Lower lobe of right lung (tissue), 2 donors: ENCODE measurements around the gene FDX2. TPM values are rescaled to one million over a fixed set of nuclear protein-coding genes. Genes with fewer than 3 reads are reported as not detected.
A peak's percentile ranks its signal among the peaks of the same experiment; 100 is the strongest.

Experiments
- ATAC-seq, 2 donors: fragments of 200-7000 bp; cut with Tn5 transposase; one replicate each; pipeline ENCODE4 v1.9.1; 2020 to 2022; ENCODE audit warnings: mild to moderate bottlenecking in 2 of 2, moderate library complexity in 2 of 2
- DNase-seq: peaks from one replicate; pipeline ENCODE4 v3.0.0-alpha.2; 2020
- H3K27ac ChIP-seq: fragments of 200-600 bp; one replicate; pipeline ENCODE4 v1.8.0; 2022
- H3K27me3 ChIP-seq: fragments of 200-600 bp; one replicate; pipeline ENCODE4 v1.8.0; 2022; ENCODE audit warnings: low read depth
- H3K36me3 ChIP-seq: fragments of 200-600 bp; one replicate; pipeline ENCODE4 v1.8.0; 2022; ENCODE audit warnings: mild to moderate bottlenecking
- H3K4me1 ChIP-seq: fragments of 200-600 bp; one replicate; pipeline ENCODE4 v1.8.0; 2022
- H3K4me3 ChIP-seq: fragments of 200-600 bp; one replicate; pipeline ENCODE4 v1.8.0; 2022; ENCODE audit warnings: mild to moderate bottlenecking
- H3K9me3 ChIP-seq: fragments of 200-600 bp; one replicate; pipeline ENCODE4 v1.8.0; 2022
- intact Hi-C: fragments of 100-400 bp; cut with DNase I; formaldehyde crosslinking; loops from one replicate; pipeline ENCODE4 v1.11.0; 2022
- total RNA-seq: library from RNA; stranded (reverse); fragmentation: NEBNext Ultra II Directional; extraction: Animal tissue kit (Norgen Biotek cat#: 25700); gene quantifications from one replicate; pipeline ENCODE4 v1.2.1, GENCODE V29; 2021
- TF ChIP-seq, protein P1 (sequence below): fragments of 200-600 bp; IDR thresholded peaks from one replicate; pipeline ENCODE4 v1.8.0; 2022; ENCODE audit warnings: antibody characterized with exemption, mild to moderate bottlenecking
- donor health status: DM: no; HTN: yes; CAD: no; lungs with severe emphysema.

FDX2 gene
- total RNA-seq, 1 donor from 2014 or later, result 16.8 TPM

GRCh38 chr19:10290876-10291553, 24.8 kb downstream of the FDX2 start:
- intact Hi-C loops, result no loop called here
- Histone ChIP-seq H3K4me1 (peaks cover 97% of the 10 kb centered on the region), H3K4me3 (peak overlapping the region; percentile 68), H3K36me3 (peaks cover 2% of the 10 kb centered on the region), H3K27me3 (peaks cover 58% of the 10 kb centered on the region), H3K9me3 (no peaks in the 10 kb centered on the region), H3K27ac (peak overlapping the region; percentile 80)
- ATAC-seq (peak; percentile 35 to 58), DNase-seq (peak; percentile 90)
- TF ChIP-seq, protein P1, sequence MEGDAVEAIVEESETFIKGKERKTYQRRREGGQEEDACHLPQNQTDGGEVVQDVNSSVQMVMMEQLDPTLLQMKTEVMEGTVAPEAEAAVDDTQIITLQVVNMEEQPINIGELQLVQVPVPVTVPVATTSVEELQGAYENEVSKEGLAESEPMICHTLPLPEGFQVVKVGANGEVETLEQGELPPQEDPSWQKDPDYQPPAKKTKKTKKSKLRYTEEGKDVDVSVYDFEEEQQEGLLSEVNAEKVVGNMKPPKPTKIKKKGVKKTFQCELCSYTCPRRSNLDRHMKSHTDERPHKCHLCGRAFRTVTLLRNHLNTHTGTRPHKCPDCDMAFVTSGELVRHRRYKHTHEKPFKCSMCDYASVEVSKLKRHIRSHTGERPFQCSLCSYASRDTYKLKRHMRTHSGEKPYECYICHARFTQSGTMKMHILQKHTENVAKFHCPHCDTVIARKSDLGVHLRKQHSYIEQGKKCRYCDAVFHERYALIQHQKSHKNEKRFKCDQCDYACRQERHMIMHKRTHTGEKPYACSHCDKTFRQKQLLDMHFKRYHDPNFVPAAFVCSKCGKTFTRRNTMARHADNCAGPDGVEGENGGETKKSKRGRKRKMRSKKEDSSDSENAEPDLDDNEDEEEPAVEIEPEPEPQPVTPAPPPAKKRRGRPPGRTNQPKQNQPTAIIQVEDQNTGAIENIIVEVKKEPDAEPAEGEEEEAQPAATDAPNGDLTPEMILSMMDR, result no peak

DNA sequence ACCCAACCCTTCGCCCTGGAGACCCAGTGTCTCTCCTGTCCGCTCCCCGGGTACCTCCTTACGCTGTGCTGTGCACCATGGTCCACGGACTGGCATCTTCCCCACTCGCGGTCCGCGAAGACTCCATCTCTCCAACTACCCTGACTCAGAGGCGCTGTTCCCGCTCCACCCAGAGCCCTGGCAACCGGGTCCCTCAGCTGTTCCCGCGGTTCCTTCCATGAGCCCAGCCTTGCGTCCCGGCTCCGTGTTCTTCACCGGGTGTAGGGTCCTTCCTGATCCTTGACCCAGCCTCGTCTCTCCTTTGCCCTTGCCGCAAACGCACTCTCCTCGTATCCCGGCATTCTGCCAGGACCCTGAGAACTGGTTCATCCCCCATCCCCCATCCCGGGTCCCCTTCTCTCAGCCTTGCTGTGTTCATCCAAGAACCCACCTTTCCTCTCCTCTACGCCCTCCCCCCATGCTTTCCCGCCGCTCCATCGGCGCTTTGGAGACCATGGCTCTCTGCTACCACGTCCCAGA, 25.4 kb downstream of the FDX2 start:
- peak overlapping the region; percentile 68 for H3K4me3 ChIP-seq
- ATAC-seq (no peak), DNase-seq (no peak)
- TF ChIP-seq, protein P1, result no peak
- intact Hi-C loops, result no loop called here
- no peaks in the 10 kb centered on the region for H3K9me3 ChIP-seq
- peak overlapping the region; percentile 80 for H3K27ac ChIP-seq
- peaks cover 8% of the 10 kb centered on the region for H3K36me3 ChIP-seq
- peaks cover 97% of the 10 kb centered on the region for H3K4me1 ChIP-seq
- H3K27me3 ChIP-seq, result peaks cover 57% of the 10 kb centered on the region

GRCh38 chr19:10289836-10290356, 25.9 kb downstream of the FDX2 start, which contains the start of gene ICAM5:
Gene ICAM5, plus strand, starts transcription at chr19:10289952. Its CDS starts 92 bp downstream, at chr19:10290044.
- intact Hi-C loops, result no loop called here
- peak; percentile 0 to 1 for ATAC-seq
- Histone ChIP-seq H3K9me3 (no peaks in the 10 kb centered on the region), H3K4me3 (peak within 1 kb of the TSS; percentile 68), H3K27ac (peak within 1 kb of the TSS; percentile 80), H3K27me3 (peaks cover 52% of the 10 kb centered on the region), H3K36me3 (peaks cover 14% of the 10 kb centered on the region), H3K4me1 (peaks cover 97% of the 10 kb centered on the region)
- no peak for DNase-seq
- TF ChIP-seq, protein P1, result no peak

- peak overlapping the region; percentile 68 for H3K4me3 ChIP-seq
- H3K4me1 ChIP-seq, result peaks cover 97% of the 10 kb centered on the region
- DNase-seq (peak; percentile 83), ATAC-seq (peak; percentile 12 to 26)
- no peaks in the 10 kb centered on the region for H3K9me3 ChIP-seq
- H3K36me3 ChIP-seq, result peaks cover 19% of the 10 kb centered on the region
- peak overlapping the region; percentile 4 for H3K27ac ChIP-seq
- TF ChIP-seq, protein P1, result no peak
- intact Hi-C loops, result no loop called here
- H3K27me3 ChIP-seq, result peaks cover 46% of the 10 kb centered on the region
Observed at GRCh38 chr19:10289167-10289835, 26.5 kb downstream of the FDX2 start.

DNA sequence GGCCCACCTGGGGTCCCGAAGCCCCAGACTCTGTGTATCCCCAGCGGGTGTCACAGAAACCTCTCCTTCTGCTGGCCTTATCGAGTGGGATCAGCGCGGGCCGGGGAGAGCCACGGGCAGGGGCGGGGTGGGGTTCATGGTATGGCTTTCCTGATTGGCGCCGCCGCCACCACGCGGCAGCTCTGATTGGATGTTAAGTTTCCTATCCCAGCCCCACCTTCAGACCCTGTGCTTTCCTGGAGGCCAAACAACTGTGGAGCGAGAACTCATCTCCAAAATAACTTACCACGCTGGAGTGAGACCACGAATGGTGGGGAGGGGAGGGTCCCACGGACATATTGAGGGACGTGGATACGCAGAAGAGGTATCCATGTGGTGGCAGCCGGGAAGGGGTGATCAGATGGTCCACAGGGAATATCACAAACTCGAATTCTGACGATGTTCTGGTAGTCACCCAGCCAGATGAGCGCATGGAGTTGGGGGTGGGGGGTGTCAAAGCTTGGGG, 27.1 kb downstream of the FDX2 start:
- intact Hi-C loops, result no loop called here
- H3K9me3 ChIP-seq, result no peaks in the 10 kb centered on the region
- TF ChIP-seq, protein P1, result no peak
- H3K27me3 ChIP-seq, result peaks cover 41% of the 10 kb centered on the region
- DNase-seq, result peak; percentile 76
- peak overlapping the region; percentile 68 for H3K4me3 ChIP-seq
- H3K36me3 ChIP-seq, result peaks cover 25% of the 10 kb centered on the region
- peaks cover 100% of the 10 kb centered on the region for H3K4me1 ChIP-seq
- ATAC-seq, result peak; percentile 6 to 22
- peak overlapping the region; percentile 4 for H3K27ac ChIP-seq
